ENCODE results near the gene MRPL23. TPM values are rescaled to one million over a fixed set of nuclear protein-coding genes. Genes with fewer than 3 reads are reported as not detected.

The MRPL23 gene
- total and polyA plus RNA-seq, 3 donors from 2014 or later, result 50.0 to 109 (median 92.1) TPM

GRCh38 chr11:1913271-1914060 is 33.7 kb upstream of the MRPL23 start:
- TF ChIP-seq POLR2A (IDR thresholded peaks at IDR 0.05) (no peak), CTCF (IDR thresholded peaks at IDR 0.05) (no peak)
- H3K27ac ChIP-seq, result no peak overlapping the region
- H3K4me3 ChIP-seq, result no peak overlapping the region
- no peak for DNase-seq
- H3K36me3 ChIP-seq (ENCODE audit: low read depth, missing control alignments), result no peaks in the 10 kb centered on the region
- peaks cover 9% of the 10 kb centered on the region for H3K4me1 ChIP-seq
- intact Hi-C loops (cut with DNase I; ENCODE audit: low total_unique reads), result no loop called here
- H3K9me3 ChIP-seq, result no peaks in the 10 kb centered on the region
- H3K27me3 ChIP-seq, result no peaks in the 10 kb centered on the region
- 88 to 95% methylated on average over 31 of the region's 31 CpGs for WGBS, 2 donors

- 96 to 100% methylated on average over 2 of the region's 2 CpGs for WGBS, 2 donors
Measured at GRCh38 chr11:1915795-1916131, 31.4 kb upstream of the MRPL23 start.

GRCh38 chr11:1916132-1916985 is 30.8 kb upstream of the MRPL23 start:
- no peaks in the 10 kb centered on the region for H3K36me3 ChIP-seq (ENCODE audit: low read depth, missing control alignments)
- H3K9me3 ChIP-seq, result no peaks in the 10 kb centered on the region
- no peak for DNase-seq
- no peak overlapping the region for H3K4me3 ChIP-seq
- H3K4me1 ChIP-seq, result peaks cover 13% of the 10 kb centered on the region
- no peaks in the 10 kb centered on the region for H3K27me3 ChIP-seq
- no peak for TF ChIP-seq CTCF (IDR thresholded peaks at IDR 0.05)
- TF ChIP-seq POLR2A (IDR thresholded peaks at IDR 0.05), result no peak
- intact Hi-C loops (cut with DNase I; ENCODE audit: low total_unique reads), result loop anchor here (1.0 kb wide), 1 partner anchor 23 kb away; no protein-coding TSS in a partner anchor
- WGBS, 2 donors, result 82 to 84% methylated on average over 6 to 14 of the region's 14 CpGs
- no peak overlapping the region for H3K27ac ChIP-seq

More at GRCh38 chr11:1915795-1916131, 31.4 kb upstream of the MRPL23 start:
- TF ChIP-seq POLR2A (IDR thresholded peaks at IDR 0.05) (no peak), CTCF (IDR thresholded peaks at IDR 0.05) (no peak)
- no peak overlapping the region for H3K27ac ChIP-seq
- intact Hi-C loops (cut with DNase I; ENCODE audit: low total_unique reads), result loop anchor here (1.0 kb wide), 1 partner anchor 22 kb away; no protein-coding TSS in a partner anchor
- H3K27me3 ChIP-seq, result no peaks in the 10 kb centered on the region
- H3K36me3 ChIP-seq (ENCODE audit: low read depth, missing control alignments), result no peaks in the 10 kb centered on the region
- peaks cover 9% of the 10 kb centered on the region for H3K4me1 ChIP-seq
- H3K9me3 ChIP-seq, result no peaks in the 10 kb centered on the region
- no peak for DNase-seq
- H3K4me3 ChIP-seq, result no peak overlapping the region

GRCh38 chr11:1916986-1917522 is 30.1 kb upstream of the MRPL23 start:
- 72 to 78% methylated on average over 3 to 8 of the region's 8 CpGs for WGBS, 2 donors
- no peak for DNase-seq
- peaks cover 17% of the 10 kb centered on the region for H3K4me1 ChIP-seq
- no peak overlapping the region for H3K4me3 ChIP-seq
- H3K27ac ChIP-seq, result no peak overlapping the region
- no peaks in the 10 kb centered on the region for H3K9me3 ChIP-seq
- TF ChIP-seq POLR2A (IDR thresholded peaks at IDR 0.05), result no peak
- TF ChIP-seq CTCF (IDR thresholded peaks at IDR 0.05), result no peak
- no peaks in the 10 kb centered on the region for H3K36me3 ChIP-seq (ENCODE audit: low read depth, missing control alignments)
- no peaks in the 10 kb centered on the region for H3K27me3 ChIP-seq
- intact Hi-C loops (cut with DNase I; ENCODE audit: low total_unique reads), result loop anchor here (1.0 kb wide), 1 partner anchor 24 kb away; no protein-coding TSS in a partner anchor

Data from testis (tissue), 3 donors.